Muscle of arm (tissue), 12 donors: ENCODE results near the gene IL4I1. TPM values are rescaled to one million over a fixed set of nuclear protein-coding genes. Genes with fewer than 3 reads are reported as not detected.

Experiments
- DNase-seq: peaks from one replicate; pipeline ENCODE4 v3.0.0-alpha.2; 2013
- polyA plus RNA-seq, 12 donors: library from polyadenylated mRNA; unstranded; fragments of 120-200 nt; gene quantifications; one replicate each; pipeline ENCODE4 v1.2.1, GENCODE V29; 2013; ENCODE audit not compliant: insufficient read length in 12 of 12

Gene IL4I1
- polyA plus RNA-seq, 12 donors = 0.26 to 2.5 (median 0.94) TPM; not detected in 2

DNA sequence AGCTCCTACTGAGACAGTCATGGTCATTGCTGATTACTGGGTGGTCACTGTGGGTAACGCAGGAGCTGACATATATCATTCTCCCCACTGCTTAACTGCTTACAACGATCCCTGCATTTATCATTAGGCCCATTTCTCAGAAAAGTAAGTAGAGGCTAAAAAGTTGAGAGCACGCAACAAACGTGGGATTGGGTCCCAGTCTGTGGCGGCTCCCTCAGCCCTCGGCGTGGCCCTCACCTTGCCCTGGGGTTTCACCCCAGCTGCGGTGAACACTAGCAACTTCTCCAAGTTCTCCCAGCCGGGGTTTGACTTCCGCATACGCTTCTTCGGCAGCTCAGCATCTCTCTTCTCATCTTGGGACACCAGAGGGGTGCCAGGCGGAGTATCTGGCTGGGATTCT, 31.8 kb downstream of the IL4I1 start:
- no peak for DNase-seq

DNA sequence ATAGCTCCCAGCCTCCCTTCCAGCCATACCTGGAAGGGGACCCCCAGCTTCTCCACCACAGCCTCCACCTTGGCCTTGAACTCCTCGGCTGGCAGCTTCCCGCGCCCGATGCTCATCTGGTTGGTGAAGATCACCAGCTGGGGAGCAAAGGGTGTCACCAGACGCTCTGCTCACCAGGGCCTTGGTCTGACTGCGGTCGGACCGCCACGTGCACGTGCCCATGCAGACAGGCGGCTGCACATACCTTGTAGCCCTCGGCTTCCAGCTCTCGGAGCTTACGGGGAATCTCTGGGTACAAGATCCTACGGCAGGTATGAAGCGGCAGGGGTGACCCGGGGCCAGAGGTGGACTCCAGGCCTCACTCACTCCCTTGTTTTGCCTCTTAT, 32.8 kb downstream of the IL4I1 start:
- DNase-seq = no peak

DNA sequence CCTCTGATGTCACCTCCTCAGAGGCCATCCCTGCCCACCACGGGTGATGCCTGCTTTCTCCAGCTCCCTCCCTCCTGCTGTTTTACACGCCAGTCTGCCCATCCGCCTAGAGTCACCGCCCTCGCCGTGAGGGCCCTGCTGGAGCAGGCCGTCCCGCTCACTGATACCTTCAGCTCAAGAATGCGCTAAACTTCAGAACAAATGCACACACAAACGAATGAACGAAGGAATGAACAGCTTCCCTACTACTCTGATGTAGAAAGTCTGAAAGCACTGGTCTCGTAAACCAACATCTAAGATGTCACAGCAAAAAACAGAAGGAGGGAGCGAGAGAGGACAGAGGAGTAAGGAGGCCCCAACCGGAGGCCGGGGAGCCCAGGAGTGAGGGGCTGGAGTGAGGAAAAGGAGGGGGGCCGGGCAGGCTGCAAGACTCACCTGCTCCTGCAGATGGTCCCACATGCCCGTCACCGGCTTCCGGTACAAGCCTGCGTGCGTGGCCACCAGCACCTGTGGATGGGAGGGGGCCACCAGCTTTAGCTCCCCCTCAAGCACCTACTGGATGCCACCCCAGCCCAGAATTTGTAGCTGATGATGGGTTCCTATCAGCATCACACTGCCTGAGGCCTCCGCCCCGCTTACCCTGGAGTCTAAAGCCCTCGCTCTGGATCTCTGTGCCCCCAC, 33.3 kb downstream of the IL4I1 start:
- DNase-seq = no peak

DNA sequence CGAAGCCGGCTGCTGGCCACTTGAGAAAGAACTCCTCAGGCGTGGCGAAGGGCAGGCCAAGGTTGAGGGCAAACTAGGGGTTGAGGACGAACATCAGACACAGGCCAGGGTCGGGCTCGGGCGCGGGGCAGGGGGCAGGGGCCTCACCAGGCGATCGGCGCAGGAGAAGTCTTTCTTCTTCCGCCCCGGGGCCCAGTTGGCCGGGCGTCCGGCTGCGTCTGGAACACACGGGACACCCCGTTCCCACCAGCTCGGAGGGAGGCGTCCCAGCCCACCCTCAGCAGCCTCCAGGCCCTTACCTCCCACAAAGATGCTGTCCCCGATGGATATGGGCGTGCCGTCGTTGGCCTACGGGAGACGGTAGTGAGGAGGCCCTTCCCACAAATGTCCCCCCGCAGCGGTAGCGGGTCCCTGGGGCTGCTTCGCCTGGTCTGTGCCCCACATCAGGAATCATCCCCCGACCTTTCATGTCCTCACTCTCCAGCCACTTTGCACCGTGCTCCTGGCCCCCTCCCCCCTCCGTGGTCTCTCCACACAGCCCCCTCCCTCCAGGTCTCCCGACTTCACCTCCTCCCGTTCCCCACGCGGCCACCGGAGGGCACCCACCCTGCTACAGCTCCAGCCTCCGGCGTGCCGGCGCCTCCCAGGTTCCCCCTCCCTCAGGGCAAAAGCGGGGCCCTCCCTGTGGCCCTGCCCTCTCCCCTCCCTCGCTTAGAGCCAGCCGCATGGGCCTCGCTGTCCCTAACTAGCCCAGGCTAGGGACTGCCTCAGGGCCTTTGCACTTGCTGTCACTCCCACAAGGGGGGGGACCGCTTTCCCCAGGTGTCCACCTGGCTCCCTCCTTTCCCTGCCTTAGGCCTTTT, 34.1 kb downstream of the IL4I1 start:
- no peak for DNase-seq

DNA sequence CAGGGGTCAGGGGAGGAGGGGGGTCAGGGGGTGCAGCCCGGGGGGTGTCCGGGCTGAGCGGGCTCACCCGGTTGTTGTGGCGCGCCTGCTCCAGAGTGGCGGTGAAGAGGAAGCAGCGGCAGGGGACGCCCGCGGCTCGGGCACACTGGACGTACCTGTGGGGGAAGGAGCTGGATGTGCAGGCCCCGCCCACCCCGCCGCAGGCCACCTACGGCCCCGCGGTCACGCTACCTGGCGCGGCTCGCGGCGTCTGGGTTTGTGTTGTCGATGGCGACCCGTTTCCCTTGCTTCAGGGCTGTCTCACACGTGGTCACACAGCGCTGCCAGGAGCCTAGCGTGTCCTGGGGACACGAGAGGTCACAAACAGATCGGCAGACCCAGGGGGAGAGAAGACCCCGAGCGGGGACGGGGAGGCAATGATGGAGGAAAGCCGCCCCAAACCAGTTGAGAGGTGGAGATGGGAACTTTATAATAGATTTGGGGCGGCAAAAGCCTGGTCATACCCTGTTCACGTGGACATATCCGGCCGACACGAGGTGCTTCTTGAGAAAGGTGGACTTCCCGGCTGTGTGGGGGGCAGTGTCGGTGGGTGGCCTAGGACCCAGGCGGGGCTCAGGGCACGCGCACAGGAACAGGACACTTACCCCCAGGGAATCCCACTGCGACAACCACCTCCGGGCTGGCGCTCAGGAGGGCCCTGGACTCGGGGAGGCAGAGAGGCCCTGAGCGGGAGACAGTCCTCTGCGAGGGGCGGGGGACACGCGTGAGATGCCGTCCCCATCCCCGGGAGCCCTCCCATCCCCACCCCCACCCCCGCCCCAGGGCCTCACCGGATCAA, 34.9 kb downstream of the IL4I1 start:
- no peak for DNase-seq

DNA sequence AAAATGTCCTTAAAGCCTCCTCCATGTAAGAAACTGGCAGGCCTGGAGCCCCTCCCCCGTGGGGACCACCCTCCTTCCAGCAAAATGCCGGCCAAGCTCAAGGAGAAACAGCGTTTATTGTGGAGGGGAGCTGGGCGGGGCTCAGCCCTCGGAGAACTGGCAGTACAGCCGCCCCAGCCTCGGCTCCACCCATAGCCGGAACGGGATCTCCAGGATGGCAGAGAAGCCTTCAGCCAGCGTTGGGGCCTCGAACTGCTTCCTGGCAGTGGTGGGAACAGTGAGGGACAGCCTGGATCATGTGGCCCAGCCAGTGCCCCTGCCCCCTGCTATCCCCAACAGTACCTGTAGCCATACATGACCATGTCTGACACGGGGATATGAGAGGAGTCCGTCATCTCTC, 35.6 kb downstream of the IL4I1 start:
- DNase-seq = no peak

DNA sequence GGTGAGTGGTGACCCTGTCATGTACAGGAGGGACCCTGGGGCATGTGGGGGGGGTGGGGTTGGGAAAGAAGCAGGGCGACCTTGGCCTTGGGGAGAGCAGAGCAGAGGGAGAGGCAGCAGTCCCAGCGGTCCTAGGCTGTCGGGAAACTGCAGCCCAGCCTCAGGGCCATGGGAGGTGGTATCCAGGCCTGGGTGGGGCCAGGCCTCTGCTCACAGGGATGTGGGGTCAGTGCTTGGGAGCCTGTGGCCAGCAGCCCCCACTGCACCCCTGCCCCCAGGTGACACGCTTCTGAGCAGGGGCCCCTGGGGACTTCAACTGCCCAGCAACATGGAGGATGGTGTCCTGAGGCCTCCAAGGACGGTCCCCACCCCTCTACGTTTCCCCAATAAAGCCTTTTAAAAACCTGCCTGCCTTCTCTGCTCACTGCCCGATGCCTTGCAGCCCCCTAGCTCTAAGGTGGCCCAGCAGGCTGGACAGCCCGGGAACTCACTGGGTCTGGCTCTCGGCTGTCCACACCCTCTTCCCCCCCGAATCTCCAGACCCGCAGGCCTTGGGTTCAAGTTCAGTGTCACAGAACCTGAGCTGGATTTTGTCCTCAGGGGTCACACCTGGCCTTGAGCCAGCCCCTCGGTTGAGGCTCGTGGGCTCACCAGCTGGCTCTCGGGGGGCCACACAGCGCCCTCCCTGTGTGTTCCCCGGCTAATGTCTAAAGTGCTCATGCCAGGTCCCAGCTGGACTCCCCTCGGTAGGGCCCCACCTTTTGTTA, 36.2 kb downstream of the IL4I1 start:
- DNase-seq = no peak

DNA sequence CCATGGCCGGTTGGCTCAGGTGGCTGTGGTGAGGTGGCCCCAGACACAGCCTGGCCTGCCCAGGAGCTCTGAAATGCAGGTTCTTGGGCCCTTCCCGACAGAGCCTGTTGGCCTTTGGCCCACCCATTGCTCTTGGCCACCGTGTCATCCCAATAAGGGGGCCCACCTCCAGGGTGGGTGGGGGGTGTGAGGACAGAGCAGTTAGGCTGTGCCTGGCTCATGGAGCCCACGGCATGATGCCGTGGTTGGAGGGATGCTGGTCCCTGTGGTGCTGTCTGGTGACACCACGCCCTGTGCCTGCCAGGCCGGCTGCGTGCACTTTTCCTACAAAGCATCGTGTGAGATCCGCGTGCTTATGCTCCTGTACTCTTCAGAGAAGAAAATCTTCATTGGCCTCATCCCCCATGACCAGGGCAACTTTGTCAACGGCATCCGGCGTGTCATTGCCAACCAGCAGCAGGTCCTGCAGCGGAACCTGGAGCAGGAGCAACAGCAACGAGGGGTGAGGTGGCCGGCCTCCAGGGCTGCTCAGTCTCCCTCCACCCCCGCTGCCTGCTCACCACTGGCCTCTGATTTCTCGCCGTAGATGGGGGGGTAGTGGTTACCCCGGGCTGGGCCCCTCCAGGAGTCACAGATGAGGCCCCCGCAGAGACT, 36.9 kb downstream of the IL4I1 start:
- no peak for DNase-seq

DNA sequence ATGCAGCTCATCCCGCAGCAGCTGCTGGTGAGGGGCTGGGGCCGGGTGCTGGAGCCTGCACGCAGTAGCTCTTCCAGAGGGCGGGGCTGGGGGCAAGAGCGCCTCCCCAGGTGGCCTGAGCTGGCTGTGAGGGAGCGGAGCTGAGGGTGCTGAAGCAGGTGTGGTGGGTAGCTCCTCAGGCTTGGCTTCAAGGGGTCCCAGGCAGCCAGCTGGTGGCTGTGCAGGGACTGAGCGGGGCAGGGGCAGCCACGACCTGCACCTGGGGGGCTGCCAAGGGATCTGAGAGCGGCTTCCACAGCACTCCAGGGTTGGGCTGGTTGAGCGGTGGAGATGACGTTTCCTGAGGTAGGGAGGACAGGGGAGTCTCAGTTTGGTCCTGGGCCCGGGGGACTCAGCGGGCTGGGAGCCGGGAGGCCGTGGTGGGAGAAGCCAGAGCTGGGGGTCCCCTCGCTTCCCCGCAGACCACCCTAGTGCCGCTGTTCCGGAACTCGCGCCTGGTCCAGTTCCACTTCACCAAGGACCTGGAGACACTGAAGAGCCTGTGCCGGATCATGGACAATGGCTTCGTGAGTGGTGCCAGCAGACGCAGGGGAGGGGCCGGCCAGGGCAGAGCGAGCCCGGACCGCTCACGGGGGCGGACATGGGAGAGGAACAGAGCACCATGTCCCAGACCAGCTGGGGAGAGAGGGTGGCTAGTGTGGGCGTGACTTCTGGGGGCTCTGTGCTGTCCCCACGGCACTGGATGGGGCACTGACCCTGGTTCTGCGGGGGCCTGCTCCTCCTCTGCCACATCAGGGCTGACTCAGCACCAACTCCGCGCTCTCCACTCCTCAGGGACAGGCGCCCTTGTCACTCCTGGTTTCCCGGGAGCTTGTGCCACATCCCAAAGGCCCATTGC, 38.4 kb downstream of the IL4I1 start:
- DNase-seq = no peak

DNA sequence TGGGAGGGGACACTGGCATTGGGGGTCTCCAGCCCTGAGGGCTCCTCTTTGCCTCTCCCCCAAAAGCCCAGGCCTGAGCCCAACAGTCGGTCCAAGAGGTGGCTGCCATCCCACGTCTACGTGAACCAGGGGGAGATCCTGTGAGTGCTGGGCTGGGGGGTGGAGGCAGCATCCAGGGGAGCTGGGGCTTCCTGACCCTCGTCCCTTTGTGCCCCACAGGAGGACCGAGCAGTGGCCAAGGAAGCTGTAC, 38.9 kb downstream of the IL4I1 start:
- no peak for DNase-seq

DNA sequence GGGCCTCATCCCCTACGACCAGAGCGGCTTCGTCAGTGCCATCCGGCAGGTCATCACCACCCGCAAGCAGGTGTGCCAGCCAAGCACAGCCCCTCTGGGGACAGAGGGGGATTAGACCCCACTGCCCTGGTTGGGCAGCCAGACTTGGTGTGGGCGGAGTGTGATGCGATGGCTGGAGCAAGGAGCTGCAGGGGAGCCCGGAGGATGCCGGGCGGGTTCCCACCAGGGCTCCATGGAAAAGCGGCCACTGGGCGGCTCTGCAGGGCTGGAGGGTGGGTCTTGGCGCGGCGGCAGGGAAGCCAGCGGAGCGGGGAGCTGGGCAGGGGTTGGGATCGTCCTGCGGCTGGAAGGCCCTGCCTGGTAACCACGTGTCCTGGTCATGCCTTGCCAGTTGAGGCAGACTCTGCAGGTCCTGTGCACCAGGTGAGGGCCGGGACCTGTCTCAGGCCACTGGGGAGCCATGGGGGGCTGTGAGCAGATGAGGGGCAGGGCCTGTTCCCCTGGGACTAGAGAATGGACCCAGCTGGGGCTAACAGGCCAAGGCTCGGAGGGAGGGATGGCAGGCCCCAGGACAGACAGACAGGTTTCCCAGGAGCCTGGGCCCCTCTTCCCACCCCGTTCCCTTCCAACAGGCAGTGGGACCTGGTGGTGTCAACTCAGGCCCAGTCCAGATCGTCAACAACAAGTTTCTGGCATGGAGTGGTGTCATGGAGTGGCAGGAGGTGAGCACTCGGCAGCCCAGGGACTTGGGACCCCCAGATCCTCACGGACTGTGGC, 39.4 kb downstream of the IL4I1 start:
- DNase-seq = no peak

DNA sequence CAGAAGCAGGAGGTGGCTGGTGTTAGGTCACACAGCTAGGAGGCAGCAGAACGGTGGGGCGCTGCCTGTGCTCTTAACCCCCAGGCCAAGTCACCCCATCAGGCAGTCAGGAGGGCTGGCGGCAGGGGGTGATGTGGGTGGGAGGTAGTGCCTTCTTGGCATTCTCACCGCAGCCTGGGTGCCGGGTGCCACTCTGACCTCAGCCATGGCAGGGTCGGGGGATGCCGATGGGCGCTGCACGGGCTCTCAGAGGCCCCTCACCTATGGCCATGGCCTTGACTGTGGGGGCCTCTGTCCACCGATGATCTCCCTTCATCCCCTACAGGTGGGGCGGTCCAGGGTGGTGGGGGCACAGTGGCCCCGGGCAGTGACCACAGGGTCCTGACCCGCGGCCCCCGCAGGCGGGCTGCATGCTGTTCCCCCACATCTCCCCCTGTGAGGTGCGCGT, 40.1 kb downstream of the IL4I1 start:
- no peak for DNase-seq

DNA sequence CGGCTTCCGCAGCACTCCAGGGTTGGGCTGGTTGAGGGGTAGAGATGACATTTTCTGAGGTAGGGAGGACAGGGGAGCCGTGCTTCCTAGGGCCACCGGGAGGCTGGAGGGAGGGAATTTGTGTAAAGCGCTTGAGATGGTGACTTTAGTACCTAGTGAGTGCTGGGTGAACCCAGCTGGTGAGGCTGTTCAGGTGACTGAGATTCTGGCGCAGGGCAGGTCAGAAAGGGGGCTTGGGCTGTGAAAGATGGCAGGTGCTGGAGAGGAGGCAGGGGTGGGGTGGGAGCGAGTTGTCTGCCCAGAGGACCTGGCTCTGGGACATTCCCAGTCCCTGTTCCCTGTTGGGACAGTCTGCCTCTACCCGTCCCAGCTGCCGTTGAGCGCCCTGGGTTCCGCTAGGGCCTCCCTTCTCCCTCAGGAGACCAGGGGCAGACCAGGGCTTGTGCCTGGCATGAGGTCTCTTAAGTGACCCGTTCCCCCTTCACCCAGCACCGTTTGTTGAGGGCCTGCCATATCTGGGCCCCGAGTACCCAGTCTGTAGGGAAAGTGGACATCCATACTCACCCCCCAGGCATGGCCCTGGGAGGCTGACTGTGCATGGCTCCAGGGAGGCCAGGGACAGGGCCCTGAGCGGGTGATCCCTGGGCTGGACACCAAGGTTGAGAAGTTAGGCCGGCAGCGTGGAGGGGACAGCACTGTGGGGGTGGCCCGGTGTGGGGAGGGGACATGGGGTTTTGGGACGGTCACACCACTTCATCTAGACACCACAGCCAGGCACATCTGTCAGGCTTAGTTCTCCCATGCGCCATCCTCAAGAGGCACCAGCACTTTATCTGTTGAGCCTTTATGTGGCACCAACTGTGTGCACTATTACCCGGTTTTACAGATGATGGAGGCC, 40.8 kb downstream of the IL4I1 start:
- DNase-seq = no peak

DNA sequence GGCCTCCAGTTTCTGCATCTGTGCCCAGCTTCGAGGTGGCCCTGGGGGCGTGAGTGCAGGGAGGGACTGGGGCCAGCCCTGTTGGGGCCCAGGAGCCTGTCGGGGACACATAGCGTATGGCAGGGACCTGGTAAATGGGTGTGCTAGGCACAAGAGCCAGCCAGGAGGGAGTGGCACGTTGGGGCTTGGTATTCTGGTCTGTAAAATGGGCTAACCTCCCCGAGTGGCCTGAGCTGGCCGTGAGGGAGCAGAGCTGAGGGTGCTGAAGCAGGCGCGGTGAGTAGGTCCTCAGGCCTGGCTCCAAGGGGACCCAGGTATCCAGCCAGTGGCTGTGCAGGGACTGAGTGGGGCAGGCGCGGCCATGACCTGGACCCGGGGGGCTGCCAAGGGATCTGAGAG, 41.4 kb downstream of the IL4I1 start:
- DNase-seq = no peak

DNA sequence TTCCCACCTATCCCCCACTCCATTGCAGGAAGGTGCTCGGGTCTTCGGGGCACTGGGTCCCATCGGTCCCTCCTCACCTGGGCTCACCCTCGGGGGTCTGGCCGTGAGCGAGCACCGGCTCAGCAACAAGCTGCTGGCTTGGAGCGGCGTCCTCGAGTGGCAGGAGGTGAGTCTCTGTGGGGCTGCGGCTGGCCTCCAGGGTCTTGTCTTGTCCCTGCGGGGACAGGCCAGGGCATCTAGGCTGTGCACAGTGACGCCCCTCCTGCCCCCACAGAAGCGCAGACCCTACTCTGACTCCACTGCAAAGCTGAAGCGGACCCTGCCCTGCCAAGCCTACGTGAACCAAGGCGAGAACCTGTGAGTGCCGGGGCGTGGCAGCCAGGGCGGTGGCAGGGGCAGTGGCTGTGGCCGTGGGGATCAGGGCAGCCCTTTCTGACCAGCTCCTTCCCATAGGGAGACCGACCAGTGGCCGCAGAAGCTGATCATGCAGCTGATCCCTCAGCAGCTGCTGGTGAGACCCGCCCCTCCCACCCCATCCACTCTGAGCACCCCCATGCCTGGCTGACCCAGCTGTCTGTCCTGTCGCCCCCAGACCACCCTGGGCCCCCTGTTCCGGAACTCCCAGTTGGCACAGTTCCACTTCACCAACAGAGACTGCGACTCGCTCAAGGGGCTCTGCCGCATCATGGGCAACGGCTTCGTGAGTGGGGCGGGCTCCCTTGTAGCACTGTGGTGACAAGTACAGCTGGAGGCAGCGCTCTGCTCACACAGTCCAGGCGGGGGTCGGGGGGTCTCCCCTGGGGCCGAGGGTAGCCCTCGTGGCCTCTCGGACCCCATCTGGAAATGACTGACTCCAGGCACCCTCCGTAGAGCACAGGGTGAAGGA, 42.1 kb downstream of the IL4I1 start:
- no peak for DNase-seq

DNA sequence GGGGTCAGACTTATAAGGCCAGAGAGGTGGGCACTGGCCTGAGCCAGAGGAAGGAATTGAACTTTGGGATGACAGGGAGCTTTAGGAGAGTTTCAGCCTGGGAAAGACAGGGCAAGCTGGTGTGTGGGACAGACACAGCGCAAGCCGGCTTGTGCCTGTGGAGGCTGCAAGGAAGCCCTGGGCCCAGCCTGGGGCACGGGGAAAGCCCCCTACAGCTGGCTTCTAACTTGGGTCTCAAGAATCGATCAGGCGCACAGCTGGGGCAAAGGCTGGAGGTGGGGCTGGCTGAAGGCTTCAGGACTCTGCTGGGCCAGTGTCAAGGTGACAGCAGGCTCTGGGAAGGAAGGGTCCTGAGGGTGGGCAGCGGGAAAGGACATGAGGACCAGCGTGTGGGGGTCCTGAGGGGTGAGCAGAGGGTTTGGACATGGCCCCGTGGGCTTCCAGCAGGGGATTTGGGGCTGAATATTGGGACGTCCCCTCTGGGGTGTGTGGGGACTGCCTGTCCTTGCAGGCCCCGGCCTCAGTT, 42.8 kb downstream of the IL4I1 start:
- DNase-seq = no peak

DNA sequence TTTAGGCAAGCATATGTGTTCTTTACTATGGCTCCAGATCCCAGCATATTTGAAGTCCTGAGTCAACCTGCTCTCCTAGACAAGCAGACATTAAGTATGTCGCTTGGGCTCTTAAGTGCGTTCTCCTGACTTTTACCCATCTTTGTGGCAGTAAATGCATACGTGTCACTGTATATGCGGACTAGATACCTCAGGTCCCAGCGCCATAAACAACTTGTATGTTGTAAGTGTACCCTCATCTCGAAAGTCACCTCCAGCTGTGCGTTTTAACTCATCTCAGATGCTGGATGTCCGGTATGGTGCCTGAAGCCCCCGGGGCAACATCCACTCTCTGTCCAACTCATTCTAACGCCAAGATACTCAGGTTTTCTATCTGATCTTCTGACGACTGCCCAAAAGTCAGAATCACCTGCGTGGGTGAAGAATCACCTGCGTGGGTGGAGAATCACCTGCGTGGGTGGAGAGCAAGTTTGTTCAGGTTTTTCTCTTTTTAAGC, 44.0 kb downstream of the IL4I1 start:
- DNase-seq = no peak
